ENCODE measurements around the gene ITIH4.

GRCh38 chr3:52787246-52787645 lies 43.2 kb downstream of the ITIH4 start:
- TF ChIP-seq, protein P1, sequence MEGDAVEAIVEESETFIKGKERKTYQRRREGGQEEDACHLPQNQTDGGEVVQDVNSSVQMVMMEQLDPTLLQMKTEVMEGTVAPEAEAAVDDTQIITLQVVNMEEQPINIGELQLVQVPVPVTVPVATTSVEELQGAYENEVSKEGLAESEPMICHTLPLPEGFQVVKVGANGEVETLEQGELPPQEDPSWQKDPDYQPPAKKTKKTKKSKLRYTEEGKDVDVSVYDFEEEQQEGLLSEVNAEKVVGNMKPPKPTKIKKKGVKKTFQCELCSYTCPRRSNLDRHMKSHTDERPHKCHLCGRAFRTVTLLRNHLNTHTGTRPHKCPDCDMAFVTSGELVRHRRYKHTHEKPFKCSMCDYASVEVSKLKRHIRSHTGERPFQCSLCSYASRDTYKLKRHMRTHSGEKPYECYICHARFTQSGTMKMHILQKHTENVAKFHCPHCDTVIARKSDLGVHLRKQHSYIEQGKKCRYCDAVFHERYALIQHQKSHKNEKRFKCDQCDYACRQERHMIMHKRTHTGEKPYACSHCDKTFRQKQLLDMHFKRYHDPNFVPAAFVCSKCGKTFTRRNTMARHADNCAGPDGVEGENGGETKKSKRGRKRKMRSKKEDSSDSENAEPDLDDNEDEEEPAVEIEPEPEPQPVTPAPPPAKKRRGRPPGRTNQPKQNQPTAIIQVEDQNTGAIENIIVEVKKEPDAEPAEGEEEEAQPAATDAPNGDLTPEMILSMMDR (IDR thresholded peaks at IDR 0.05; ENCODE audit: insufficient read depth, low read depth, low read length) = no peak
- no peak for TF ChIP-seq EZH2 (IDR thresholded peaks at IDR 0.05; ENCODE audit: insufficient read depth, low read length)

Data from astrocyte (in vitro differentiated cells and primary cell).